A172 (cell line): Measurements from ENCODE around the gene NUMBL. TPM values are rescaled to one million over a fixed set of nuclear protein-coding genes. Genes with fewer than 3 reads are reported as not detected.

Experiments used
- DNase-seq: peaks from one replicate; pipeline ENCODE4 v3.0.0-alpha.2; 2015; ENCODE audit warnings: low spot score
- total RNA-seq: library from RNA; depleted of rRNA; stranded (reverse); fragments of >200 nt; shearing (Covaris generic); gene quantifications from 2 replicates; pipeline ENCODE4 v1.2.3, GENCODE V29; 2014

The NUMBL gene
- total RNA-seq, 1 experiment from 2014 or later: 23.7 TPM

DNA sequence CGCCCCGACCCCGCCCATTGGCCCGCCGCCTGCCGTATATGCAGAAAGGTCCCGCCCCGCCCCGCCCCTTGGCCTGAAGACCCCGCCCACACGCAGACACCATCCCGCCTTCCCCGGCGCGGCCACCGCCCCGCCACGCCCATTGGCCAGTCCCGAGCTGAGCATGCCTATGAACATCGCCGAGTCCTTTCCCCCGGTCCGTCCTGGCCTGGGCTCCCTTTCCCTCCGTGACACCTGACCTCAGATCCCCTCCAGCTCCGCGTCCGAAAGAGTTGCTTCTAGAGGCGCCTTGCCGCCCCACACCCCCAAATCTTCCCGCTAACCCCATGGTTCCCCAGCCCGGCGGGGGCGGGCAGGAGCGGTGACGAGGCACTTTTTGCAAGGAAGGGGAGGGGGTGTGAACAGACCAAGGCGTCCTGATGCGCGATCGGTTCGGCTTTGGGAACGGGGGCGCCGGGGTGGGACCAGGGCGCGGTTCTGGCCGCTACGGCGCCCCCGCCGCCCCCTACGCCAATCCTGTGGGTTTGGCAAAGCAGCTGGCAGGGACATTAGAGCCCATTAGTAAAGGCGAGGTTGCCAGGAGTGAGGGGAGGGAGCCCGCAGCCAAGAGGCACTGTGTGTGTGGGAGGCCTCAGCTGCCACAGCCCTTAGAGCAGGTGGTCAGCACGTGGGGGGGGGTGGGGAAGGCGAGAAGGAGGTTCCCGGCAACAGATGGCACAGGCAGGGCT lies 406 bp upstream of the NUMBL start:
- DNase-seq: peak; percentile 85

GRCh38 chr19:40689339-40690049 lies 957 bp downstream of the NUMBL start:
- DNase-seq: no peak

DNA sequence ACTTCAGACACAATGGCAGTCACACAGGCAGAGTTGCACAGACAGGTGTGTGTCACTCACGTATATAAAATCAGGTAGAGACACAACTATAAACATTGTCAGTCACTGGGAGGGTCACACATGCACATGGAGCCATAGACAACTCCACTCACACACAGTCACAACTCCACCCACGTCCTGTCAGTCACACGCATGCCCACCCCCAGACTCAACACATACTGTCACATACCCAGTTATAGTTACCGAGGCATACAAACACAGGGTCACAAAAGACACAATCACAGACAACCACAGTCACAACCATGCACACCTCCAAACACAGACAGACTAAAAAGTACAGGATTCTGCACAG lies 1.5 kb downstream of the NUMBL start:
- DNase-seq: no peak

GRCh38 chr19:40688309-40688708 lies 2.1 kb downstream of the NUMBL start:
- DNase-seq: no peak

DNA sequence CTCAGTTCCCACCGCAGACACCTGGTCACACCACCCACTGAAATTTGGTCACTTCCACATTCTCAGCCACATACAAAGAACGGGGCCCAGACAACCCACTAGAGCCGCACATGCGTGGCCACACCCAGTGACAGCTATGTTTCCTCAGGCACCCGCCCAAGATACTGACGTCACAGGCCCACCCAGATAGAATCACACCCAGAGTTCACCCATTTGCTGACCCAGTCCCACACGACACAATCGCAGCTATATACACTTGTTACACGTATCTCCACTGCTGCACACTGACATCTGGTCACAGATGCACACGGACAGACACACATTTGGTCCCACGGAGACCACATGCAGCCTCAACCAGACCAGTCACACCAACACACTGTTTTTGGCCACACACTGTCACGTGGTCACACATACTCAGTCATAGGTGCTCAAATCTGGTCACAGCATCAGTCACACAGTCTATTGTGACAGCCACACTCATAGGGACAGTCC lies 2.9 kb downstream of the NUMBL start:
- DNase-seq: peak; percentile 60

GRCh38 chr19:40686882-40687524 lies 3.4 kb downstream of the NUMBL start:
- DNase-seq: no peak

GRCh38 chr19:40685563-40685962 lies 4.9 kb downstream of the NUMBL start:
- DNase-seq: no peak

DNA sequence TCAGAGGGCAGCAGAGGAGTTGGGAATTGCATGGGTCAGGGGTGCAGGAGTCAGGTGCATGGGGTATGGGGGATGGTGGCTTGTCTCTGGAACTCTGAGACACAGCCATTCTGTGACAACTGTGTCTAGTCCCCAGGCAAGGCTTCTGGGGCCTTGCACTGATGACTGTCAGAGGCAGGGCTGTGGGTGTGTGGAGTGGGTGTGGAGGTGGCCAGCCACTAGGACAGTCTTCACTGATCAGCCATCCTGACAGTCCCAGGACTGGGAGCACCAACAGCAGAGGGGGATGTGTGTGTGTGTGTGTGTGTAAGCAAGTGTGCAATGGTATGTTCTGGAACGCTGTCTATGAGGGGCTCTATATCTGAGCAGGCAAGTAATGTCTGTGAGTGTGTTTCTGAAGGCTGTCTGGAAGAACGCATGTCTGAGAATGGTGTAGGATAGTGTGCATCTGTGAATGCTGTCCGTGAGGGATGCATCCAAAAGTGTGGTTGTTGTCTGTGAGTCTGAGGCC lies 5.4 kb downstream of the NUMBL start:
- no peak for DNase-seq

- DNase-seq: no peak
These were observed 6.2 kb downstream of the NUMBL start for GRCh38 chr19:40684280-40684679.

DNA sequence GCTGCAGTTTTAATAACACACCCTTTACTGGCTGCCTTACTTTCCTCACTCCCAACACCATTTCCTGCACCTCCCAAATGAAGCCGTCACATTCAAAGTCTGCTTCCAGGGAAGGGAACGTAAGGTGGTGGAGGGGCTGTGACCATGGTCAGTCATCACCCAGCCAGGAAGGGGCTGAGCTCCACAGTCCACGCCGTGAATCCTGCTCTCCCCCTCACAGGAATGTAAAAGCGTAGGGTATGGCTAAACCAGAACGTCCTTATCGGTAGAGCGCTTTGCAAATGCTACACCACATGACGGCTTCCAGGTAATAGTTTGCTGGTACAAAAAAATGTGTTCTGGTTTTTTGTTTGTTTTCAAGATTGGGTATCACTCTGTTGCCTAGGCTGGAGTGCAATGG lies 7.0 kb downstream of the NUMBL start:
- no peak for DNase-seq

- DNase-seq: no peak
These were observed 8.0 kb downstream of the NUMBL start for GRCh38 chr19:40682431-40682964.

DNA sequence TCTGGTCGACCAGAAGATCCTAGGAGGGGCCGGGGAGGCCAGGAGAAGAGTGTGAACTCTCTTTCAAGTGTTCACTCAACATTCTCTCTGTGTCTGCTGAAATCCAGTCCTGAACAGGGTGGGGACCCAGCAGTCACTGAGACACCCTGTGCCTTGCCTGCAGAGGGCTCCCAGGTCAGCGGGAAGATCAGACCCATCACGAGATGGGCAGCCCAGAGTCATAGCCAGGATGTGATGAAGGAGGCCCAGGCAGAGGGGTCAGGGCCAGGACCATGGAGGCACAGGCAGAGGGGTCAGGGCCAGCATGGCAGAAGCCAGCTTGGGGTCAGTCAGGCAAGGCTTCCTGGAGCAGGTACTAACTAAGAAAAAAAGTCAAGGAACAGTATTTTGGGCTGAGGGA lies 9.4 kb downstream of the NUMBL start:
- no peak for DNase-seq

DNA sequence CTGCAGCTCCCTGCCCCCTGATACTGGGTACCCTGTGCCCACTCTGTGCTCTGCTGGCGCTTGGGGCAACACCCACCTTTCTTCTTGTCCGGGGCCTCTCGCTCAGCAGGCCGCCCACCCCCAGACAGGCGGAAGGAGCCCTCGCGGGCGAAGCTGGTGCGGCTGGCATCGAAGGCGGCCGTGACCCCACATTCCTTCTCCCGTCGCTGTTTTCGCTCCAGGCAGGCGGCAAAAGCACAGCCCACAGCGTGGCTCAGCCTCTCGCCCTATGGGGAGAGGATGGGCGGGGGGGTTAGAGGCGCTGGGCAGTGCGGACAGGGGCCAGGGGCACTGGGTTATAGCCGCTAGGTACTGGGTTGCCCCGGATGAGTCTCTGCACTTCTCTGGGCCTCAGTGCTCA lies 13.3 kb downstream of the NUMBL start:
- no peak for DNase-seq

DNA sequence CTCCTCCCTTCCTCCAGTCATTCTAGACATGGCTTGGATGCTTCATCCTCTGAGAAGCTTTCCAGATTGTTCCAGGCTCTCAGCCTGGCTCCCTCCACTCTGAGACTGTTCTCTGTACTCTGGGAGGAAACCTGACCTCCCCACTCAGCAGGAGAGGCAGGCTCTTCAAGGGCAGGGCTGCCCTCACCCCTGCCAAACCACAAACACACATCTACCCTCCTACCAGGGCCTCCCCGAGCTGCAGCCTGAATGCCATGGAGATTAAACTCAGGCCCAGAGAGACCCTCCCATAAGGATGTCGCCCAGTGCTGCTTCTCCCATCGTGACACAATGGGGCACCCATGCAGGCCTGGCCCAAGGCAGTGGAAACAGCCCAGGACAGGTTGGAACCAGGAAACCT lies 16.2 kb downstream of the NUMBL start:
- no peak for DNase-seq

DNA sequence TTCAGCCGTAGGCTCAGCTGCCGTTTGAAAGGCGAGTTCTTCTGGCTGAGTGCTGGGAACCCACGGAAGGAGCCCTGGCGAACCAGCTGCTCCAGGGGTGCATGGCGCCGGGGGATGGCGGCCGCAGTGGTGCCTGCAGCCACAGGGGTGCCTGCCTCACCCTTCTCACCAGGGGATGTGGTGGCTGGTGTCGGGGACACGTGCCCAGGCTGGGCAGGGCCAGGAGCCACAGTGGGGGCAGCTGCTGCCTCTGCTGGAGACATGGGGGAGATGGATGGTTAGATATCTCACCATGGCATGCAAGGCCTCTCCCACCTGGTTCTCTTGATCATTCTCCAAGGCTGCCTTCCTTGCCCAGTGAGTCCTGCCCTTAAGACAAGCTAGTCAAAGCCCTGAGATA lies 17.1 kb downstream of the NUMBL start:
- no peak for DNase-seq

DNA sequence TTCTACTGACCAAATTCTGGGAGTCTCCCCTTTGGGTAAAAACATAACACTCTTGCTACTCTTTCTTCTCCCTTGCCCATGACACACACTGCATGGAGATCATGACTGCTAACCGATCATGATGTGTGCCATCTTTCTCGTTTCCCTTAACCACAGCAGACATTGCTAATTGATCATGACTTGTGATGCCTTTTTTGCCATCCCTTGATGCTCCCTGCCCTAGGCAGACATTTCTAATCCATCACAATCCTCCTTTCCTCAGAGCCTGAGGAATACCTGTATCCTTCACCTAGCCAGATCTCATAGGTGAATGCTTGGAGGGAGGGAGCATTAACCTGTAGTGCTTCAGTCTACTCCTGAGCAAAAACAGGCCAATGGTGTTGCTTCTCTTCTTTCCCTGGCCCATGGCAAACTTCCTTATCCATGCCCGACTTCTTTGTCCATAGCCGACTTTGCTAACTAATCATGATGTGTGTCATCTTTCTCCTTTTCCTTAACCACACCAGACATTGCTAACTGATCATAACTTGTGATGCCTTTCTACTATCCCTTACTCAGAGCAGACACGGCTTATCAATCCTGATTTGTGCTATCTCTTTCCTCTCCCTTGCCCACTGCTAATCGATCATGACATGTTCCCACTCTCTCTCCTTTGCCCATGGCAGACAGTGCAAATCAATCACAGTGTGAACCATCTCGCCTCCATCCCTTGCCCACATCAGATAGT lies 17.7 kb downstream of the NUMBL start:
- DNase-seq: no peak

GRCh38 chr19:40672038-40672437 lies 18.4 kb downstream of the NUMBL start:
- no peak for DNase-seq

DNA sequence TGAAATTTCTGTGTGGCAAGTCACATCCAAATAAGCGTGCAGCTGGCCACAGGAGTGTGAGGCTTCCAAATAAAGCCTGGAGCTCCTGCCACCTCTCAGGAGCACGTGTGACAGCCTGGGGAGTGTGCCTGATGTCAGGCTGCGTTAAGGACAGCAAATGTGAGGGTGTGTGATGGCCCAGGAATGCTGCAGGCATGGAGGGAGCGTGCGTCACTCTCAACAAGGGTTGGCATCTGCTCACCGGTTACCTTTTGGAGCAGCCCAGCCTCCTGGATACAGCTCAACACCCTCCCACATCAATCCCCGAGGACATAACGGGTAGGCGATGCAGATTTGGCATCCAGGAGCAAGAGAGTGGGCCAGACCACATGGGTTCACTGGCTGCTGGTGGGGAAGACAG lies 19.0 kb downstream of the NUMBL start:
- DNase-seq: no peak

- DNase-seq: no peak
These were observed 21.3 kb downstream of the NUMBL start for GRCh38 chr19:40668991-40669614.

DNA sequence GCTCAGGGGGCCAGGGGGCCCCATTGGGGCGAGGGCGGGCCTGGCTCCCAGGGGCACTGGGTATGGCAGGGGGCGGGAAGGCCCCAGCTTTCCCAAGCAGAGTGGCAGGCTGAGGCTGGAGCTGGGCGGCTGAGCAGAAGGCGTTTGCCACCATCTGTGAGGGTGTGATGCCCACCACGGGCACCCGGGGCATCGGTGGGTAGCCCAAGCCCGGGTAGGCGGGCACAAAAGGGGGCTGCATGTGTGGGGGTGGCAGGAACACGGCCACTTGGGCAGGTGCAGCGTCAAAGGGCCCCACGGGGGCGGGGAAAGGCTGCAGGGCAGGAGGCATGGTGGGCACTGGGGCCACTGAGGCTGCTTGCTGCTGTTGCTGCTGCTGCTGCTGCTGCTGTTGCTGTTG lies 22.8 kb downstream of the NUMBL start:
- no peak for DNase-seq

- no peak for DNase-seq
These were observed 23.5 kb downstream of the NUMBL start for GRCh38 chr19:40666803-40667438.
